ENCODE data around the gene MAP1LC3C.

DNA sequence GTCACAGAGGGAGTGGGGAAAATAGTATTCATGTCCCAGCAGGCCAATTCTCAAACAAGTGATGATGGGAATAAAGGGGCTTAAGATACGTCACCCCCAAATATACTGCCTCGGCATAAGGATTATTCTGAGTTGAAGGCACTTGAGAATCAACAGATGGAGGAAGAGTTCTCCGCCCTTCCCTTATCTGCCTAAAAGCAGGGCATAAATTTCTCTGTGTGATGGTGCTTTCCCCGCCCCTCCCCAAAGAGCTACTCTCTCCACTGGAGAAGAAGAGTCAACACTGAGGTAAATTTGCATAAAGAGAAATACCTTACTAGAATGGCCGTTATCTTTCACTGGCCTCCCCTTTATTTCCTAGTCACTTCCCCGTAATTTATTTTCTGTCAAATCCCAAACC is 22.7 kb downstream of the MAP1LC3C start:
- TF ChIP-seq CTCF (IDR thresholded peaks at IDR 0.05; ENCODE audit: insufficient read depth, low read length): no peak
- TF ChIP-seq, protein P1, sequence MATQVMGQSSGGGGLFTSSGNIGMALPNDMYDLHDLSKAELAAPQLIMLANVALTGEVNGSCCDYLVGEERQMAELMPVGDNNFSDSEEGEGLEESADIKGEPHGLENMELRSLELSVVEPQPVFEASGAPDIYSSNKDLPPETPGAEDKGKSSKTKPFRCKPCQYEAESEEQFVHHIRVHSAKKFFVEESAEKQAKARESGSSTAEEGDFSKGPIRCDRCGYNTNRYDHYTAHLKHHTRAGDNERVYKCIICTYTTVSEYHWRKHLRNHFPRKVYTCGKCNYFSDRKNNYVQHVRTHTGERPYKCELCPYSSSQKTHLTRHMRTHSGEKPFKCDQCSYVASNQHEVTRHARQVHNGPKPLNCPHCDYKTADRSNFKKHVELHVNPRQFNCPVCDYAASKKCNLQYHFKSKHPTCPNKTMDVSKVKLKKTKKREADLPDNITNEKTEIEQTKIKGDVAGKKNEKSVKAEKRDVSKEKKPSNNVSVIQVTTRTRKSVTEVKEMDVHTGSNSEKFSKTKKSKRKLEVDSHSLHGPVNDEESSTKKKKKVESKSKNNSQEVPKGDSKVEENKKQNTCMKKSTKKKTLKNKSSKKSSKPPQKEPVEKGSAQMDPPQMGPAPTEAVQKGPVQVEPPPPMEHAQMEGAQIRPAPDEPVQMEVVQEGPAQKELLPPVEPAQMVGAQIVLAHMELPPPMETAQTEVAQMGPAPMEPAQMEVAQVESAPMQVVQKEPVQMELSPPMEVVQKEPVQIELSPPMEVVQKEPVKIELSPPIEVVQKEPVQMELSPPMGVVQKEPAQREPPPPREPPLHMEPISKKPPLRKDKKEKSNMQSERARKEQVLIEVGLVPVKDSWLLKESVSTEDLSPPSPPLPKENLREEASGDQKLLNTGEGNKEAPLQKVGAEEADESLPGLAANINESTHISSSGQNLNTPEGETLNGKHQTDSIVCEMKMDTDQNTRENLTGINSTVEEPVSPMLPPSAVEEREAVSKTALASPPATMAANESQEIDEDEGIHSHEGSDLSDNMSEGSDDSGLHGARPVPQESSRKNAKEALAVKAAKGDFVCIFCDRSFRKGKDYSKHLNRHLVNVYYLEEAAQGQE (IDR thresholded peaks at IDR 0.05; ENCODE audit: insufficient replicate concordance, low read depth): no peak
- TF ChIP-seq SPI1 (IDR thresholded peaks at IDR 0.05; ENCODE audit: borderline replicate concordance, low read depth): no peak
- TF ChIP-seq POLR2AphosphoS5 (IDR thresholded peaks at IDR 0.05; ENCODE audit: low read depth): no peak
- no peak for TF ChIP-seq GABPA (IDR thresholded peaks at IDR 0.05; ENCODE audit: low read depth)
